Lower lobe of right lung (tissue), 2 donors: ENCODE measurements around the gene SIM2. TPM values are rescaled to one million over a fixed set of nuclear protein-coding genes. Genes with fewer than 3 reads are reported as not detected.
A peak's percentile ranks its signal among the peaks of the same experiment; 100 is the strongest.

ENCODE experiments used
- ATAC-seq, 2 donors: fragments of 200-7000 bp; cut with Tn5 transposase; one replicate each; pipeline ENCODE4 v1.9.1; 2020 to 2022; ENCODE audit warnings: mild to moderate bottlenecking in 2 of 2, moderate library complexity in 2 of 2
- DNase-seq: peaks from one replicate; pipeline ENCODE4 v3.0.0-alpha.2; 2020
- H3K27ac ChIP-seq: fragments of 200-600 bp; one replicate; pipeline ENCODE4 v1.8.0; 2022
- H3K27me3 ChIP-seq: fragments of 200-600 bp; one replicate; pipeline ENCODE4 v1.8.0; 2022; ENCODE audit warnings: low read depth
- H3K36me3 ChIP-seq: fragments of 200-600 bp; one replicate; pipeline ENCODE4 v1.8.0; 2022; ENCODE audit warnings: mild to moderate bottlenecking
- H3K4me1 ChIP-seq: fragments of 200-600 bp; one replicate; pipeline ENCODE4 v1.8.0; 2022
- H3K4me3 ChIP-seq: fragments of 200-600 bp; one replicate; pipeline ENCODE4 v1.8.0; 2022; ENCODE audit warnings: mild to moderate bottlenecking
- H3K9me3 ChIP-seq: fragments of 200-600 bp; one replicate; pipeline ENCODE4 v1.8.0; 2022
- intact Hi-C: fragments of 100-400 bp; cut with DNase I; formaldehyde crosslinking; loops from one replicate; pipeline ENCODE4 v1.11.0; 2022
- total RNA-seq: library from RNA; stranded (reverse); fragmentation: NEBNext Ultra II Directional; extraction: Animal tissue kit (Norgen Biotek cat#: 25700); gene quantifications from one replicate; pipeline ENCODE4 v1.2.1, GENCODE V29; 2021
- TF ChIP-seq, protein P1 (sequence below): fragments of 200-600 bp; IDR thresholded peaks from one replicate; pipeline ENCODE4 v1.8.0; 2022; ENCODE audit warnings: antibody characterized with exemption, mild to moderate bottlenecking
- donor health status: DM: no; HTN: yes; CAD: no; lungs with severe emphysema.

The SIM2 gene
- total RNA-seq, 1 donor from 2014 or later: not detected

DNA sequence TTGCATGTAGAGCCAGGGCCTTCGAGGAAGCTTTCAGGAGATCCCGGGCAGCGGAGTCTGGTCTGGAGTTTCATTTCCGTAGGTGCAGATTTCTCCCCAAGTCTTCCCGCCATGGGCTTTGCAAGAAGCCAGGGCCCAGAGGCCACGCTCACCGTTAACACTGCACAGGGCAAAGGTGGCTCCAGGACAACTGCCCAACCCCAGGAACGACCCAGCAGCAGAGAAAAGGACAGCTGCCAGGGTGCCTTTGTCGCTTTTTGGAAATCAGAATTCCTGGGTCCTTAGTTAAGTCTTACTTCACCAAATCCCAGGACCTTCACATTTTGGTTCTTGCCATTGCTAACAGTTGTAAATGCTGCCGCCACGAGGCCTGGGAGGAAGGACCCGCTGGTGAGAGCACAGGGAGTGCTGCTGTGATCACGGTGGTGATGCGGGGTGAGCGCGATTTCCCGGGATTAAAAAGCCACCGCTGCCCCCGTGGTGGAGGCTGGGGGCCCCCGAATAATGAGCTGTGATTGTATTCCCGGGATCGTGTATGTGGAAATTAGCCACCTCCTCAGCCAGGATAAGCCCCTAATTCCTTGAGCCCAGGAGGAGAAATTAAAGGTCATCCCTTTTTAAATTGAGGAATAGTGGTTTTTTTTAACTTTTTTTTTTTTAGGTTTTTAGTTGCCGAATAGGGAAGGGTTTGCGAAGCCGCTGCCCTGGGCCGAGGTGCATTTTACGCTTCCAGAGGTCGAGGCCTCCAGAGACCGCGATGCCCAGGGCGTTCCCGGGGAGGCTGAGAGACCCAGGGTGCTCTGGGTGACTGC lies 8.2 kb downstream of the SIM2 start:
- Histone ChIP-seq H3K27ac (no peak overlapping the region), H3K27me3 (peaks cover 100% of the 10 kb centered on the region), H3K36me3 (no peaks in the 10 kb centered on the region), H3K4me3 (no peak overlapping the region), H3K9me3 (no peaks in the 10 kb centered on the region), H3K4me1 (peaks cover 62% of the 10 kb centered on the region)
- DNase-seq (no peak), ATAC-seq (no peak)
- intact Hi-C loops: no loop called here
- TF ChIP-seq, protein P1, sequence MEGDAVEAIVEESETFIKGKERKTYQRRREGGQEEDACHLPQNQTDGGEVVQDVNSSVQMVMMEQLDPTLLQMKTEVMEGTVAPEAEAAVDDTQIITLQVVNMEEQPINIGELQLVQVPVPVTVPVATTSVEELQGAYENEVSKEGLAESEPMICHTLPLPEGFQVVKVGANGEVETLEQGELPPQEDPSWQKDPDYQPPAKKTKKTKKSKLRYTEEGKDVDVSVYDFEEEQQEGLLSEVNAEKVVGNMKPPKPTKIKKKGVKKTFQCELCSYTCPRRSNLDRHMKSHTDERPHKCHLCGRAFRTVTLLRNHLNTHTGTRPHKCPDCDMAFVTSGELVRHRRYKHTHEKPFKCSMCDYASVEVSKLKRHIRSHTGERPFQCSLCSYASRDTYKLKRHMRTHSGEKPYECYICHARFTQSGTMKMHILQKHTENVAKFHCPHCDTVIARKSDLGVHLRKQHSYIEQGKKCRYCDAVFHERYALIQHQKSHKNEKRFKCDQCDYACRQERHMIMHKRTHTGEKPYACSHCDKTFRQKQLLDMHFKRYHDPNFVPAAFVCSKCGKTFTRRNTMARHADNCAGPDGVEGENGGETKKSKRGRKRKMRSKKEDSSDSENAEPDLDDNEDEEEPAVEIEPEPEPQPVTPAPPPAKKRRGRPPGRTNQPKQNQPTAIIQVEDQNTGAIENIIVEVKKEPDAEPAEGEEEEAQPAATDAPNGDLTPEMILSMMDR: no peak

DNA sequence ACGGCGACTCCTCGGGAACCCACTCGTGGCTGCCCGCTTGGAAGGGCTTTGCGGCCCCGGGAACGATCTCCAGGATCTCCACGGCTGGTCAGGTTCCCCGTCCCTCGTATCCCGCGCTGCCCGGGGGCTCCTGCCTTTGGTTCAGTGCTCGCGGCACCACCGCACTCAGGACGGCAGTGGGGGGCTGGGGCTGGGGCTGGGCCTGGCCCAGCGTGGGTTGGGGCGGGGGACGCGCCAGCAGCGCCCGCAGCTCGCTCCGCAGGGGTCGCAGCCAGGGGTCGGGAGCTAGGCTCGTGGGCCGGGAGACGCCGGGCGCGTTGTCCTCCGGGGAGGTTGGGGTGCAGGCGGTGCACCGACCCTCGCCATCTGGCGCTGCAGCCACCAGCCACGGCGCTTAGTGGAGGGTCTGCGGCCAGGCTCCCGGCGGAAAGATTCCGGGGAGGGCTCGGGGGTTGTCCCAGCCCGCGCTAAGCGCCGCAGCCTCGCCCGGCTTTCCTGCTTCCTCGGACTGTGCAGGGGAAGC lies 8.9 kb downstream of the SIM2 start:
- Histone ChIP-seq H3K9me3 (no peaks in the 10 kb centered on the region), H3K4me1 (peaks cover 62% of the 10 kb centered on the region), H3K27me3 (peaks cover 97% of the 10 kb centered on the region), H3K27ac (no peak overlapping the region), H3K4me3 (no peak overlapping the region), H3K36me3 (no peaks in the 10 kb centered on the region)
- DNase-seq: no peak
- TF ChIP-seq, protein P1: no peak
- ATAC-seq: no peak
- intact Hi-C loops: no loop called here

DNA sequence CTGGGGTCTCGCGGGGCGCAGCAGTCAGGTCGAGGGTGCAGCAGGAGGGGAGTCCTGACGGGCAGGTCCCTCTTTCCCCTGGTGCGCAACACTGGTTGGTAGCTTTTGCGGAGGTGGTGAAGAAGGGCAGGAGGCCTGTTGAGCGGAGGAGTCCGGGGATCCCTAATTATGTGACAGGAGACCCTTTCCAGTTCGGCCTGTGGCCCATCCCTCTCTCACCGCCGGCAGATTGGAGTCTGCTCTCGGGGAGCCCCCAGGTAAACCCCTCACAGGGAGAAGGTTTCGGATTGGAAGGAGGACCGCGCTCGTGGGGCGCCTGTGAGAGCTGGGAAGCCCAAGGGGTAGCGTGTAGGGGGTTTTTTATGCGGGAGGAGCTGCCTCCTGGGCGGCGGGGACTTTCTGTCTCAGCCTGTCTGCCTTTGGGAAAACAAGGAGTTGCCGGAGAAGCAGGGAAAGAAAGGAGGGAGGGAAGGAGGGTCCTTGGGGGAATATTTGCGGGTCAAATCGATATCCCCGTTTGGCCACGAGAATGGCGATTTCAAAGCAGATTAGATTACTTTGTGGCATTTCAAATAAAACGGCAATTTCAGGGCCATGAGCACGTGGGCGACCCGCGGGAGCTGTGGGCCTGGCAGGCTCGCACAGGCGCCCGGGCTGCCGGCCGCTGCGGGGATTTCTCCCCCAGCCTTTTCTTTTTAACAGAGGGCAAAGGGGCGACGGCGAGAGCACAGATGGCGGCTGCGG lies 9.5 kb downstream of the SIM2 start:
- ATAC-seq (no peak), DNase-seq (no peak)
- peak overlapping the region; percentile 0 for H3K4me3 ChIP-seq
- H3K27ac ChIP-seq: no peak overlapping the region
- peaks cover 62% of the 10 kb centered on the region for H3K4me1 ChIP-seq
- no peaks in the 10 kb centered on the region for H3K9me3 ChIP-seq
- intact Hi-C loops: no loop called here
- peaks cover 96% of the 10 kb centered on the region for H3K27me3 ChIP-seq
- TF ChIP-seq, protein P1: no peak
- no peaks in the 10 kb centered on the region for H3K36me3 ChIP-seq

DNA sequence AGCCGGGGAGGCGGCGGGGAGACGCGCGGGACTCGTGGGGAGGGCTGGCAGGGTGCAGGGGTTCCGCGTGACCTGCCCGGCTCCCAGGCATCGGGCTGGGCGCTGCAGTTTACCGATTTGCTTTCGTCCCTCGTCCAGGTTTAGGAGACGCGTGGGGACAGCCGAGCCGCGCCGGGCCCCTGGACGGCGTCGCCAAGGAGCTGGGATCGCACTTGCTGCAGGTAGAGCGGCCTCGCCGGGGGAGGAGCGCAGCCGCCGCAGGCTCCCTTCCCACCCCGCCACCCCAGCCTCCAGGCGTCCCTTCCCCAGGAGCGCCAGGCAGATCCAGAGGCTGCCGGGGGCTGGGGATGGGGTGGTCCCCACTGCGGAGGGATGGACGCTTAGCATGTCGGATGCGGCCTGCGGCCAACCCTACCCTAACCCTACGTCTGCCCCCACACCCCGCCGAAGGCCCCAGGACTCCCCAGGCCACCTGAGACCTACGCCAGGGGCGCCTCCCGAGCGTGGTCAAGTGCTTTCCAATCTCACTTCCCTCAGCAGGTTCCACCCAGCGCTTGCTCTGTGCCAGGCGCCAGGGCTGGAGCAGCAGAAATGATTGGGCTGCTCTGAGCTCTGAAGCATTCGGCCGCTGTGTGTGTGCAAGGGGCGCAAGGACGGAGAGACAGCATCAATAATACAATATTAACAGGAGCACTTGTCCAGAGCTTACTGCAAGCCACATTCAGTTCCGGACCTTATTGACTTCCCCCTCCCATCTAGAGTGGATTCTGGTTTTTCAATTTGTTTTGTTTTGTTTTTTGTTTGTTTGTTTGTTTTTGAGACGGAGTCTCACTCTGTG lies 10.3 kb downstream of the SIM2 start:
- ATAC-seq (peak; percentile 13 to 25), DNase-seq (no peak)
- H3K36me3 ChIP-seq: no peaks in the 10 kb centered on the region
- H3K27me3 ChIP-seq: peaks cover 96% of the 10 kb centered on the region
- no peaks in the 10 kb centered on the region for H3K9me3 ChIP-seq
- H3K4me1 ChIP-seq: peaks cover 62% of the 10 kb centered on the region
- TF ChIP-seq, protein P1: no peak
- H3K27ac ChIP-seq: no peak overlapping the region
- intact Hi-C loops: no loop called here
- peak overlapping the region; percentile 0 for H3K4me3 ChIP-seq
